ENCODE measurements around the gene MAML2.

GRCh38 chr11:96276836-96277235 is 66.2 kb downstream of the MAML2 start:
- TF ChIP-seq POLR2AphosphoS5 (IDR thresholded peaks at IDR 0.05; ENCODE audit: low read depth, low read length) = no peak
- no peak for TF ChIP-seq CTCF (IDR thresholded peaks at IDR 0.05)
- no peak for TF ChIP-seq REST (IDR thresholded peaks at IDR 0.05; ENCODE audit: insufficient read depth in 1 of 2, low read depth in 2 of 2, low read length in 1 of 2)

Measured in Panc1 (cell line).